SU-DHL-6 (cell line): ENCODE results near the gene BLNK.

Experiments used
- EZH2phosphoT487 ChIP-seq: fragments of 200-600 bp; sonication (generic), shearing (Covaris generic); conservative IDR thresholded peaks from 2 replicates; pipeline ENCODE4 v1.6.1; 2018; ENCODE audit warnings: mild to moderate bottlenecking, antibody characterized with exemption, low read length, moderate library complexity, mixed read lengths
- TF ChIP-seq, protein P1 (sequence below): fragments of 200-600 bp; sonication (generic); IDR thresholded peaks from one replicate; pipeline ENCODE4 v1.5.1; 2017; ENCODE audit warnings: antibody characterized with exemption, mild to moderate bottlenecking, low read length, moderate library complexity; ENCODE audit not compliant: insufficient read depth, poor library complexity, severe bottlenecking

DNA sequence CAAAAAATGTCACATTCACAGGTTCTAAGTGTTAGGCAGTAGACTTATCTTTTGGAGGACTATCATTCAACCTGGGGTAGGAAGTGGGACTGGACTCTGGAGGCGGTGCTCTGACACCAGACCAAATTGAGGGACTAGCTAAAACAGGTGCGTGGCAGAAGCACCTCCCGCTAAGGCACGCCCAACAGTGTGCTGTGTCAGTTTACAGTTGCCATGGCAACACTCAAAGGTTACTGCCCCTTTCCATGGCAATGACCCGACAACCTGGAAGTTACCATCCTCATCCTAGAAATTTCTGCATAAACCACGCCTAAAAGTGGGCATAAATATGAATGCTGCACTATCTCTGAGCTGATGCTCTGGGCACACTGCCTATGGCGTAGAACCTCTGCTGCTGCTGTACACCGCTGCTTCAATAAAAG, 14.0 kb upstream of the BLNK start:
- no peak for TF ChIP-seq EZH2phosphoT487
- TF ChIP-seq, protein P1, sequence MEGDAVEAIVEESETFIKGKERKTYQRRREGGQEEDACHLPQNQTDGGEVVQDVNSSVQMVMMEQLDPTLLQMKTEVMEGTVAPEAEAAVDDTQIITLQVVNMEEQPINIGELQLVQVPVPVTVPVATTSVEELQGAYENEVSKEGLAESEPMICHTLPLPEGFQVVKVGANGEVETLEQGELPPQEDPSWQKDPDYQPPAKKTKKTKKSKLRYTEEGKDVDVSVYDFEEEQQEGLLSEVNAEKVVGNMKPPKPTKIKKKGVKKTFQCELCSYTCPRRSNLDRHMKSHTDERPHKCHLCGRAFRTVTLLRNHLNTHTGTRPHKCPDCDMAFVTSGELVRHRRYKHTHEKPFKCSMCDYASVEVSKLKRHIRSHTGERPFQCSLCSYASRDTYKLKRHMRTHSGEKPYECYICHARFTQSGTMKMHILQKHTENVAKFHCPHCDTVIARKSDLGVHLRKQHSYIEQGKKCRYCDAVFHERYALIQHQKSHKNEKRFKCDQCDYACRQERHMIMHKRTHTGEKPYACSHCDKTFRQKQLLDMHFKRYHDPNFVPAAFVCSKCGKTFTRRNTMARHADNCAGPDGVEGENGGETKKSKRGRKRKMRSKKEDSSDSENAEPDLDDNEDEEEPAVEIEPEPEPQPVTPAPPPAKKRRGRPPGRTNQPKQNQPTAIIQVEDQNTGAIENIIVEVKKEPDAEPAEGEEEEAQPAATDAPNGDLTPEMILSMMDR = no peak
